Left lung (tissue), 10 donors: Measurements from ENCODE around the gene CCBE1. TPM values are rescaled to one million over a fixed set of nuclear protein-coding genes. Genes with fewer than 3 reads are reported as not detected.
A peak's percentile ranks its signal among the peaks of the same experiment; 100 is the strongest.

ENCODE experiments used
- ATAC-seq: fragments of 200-7000 bp; cut with Tn5 transposase; one replicate; pipeline ENCODE4 v1.9.1; 2020; ENCODE audit warnings: moderate library complexity
- DNase-seq, 4 donors: peaks; one replicate each; pipeline ENCODE4 v3.0.0-alpha.2; 2013 to 2020
- H3K27ac ChIP-seq, 2 donors: fragments of 200-600 bp; sonication (generic) in 1 of 2; one replicate each; pipeline versions ENCODE4 v1.5.0 to v1.8.0; 2020 to 2021
- H3K27me3 ChIP-seq, 2 donors: fragments of 200-600 bp; sonication (generic) in 1 of 2; one replicate each; pipeline versions ENCODE4 v1.5.0 to v1.8.0; 2020 to 2021
- H3K36me3 ChIP-seq, 2 donors: fragments of 200-600 bp; sonication (generic) in 1 of 2; one replicate each; pipeline versions ENCODE4 v1.5.0 to v1.8.0; 2020 to 2021
- H3K4me1 ChIP-seq, 2 donors: fragments of 200-600 bp; one replicate each; pipeline ENCODE4 v1.8.0; 2021
- H3K4me3 ChIP-seq, 2 donors: fragments of 200-600 bp; sonication (generic) in 1 of 2; one replicate each; pipeline versions ENCODE4 v1.5.0 to v1.8.0; 2020 to 2021; ENCODE audit warnings: mild to moderate bottlenecking in 1 of 2
- H3K9me3 ChIP-seq, 2 donors: fragments of 200-600 bp; sonication (generic) in 1 of 2; one replicate each; pipeline versions ENCODE4 v1.5.0 to v1.8.0; 2020 to 2021
- CTCF ChIP-seq, 2 donors: fragments of 200-600 bp; sonication (generic) in 1 of 2; IDR thresholded peaks; one replicate each; pipeline versions ENCODE4 v1.5.0 to v1.8.0; 2021; ENCODE audit warnings: antibody characterized with exemption in 2 of 2
- intact Hi-C, 2 donors: fragments of 100-400 bp; cut with DNase I; formaldehyde crosslinking; loops; one replicate each; pipeline versions ENCODE4 v1.11.2 to v1.14.2; 2022
- polyA plus RNA-seq, 6 donors: library from polyadenylated mRNA; unstranded; fragments of 120-200 nt; gene quantifications; one replicate each; pipeline ENCODE4 v1.2.1, GENCODE V29; 2013; ENCODE audit not compliant: insufficient read length in 6 of 6
- total RNA-seq, 2 donors: library from RNA; stranded (reverse); fragmentation: NEBNext Ultra II Directional; extraction: Animal tissue kit (Norgen Biotek cat#: 25700); gene quantifications; one replicate each; pipeline ENCODE4 v1.2.1, GENCODE V29; 2021
- donor health status: DM: no; HTN: yes; CAD: no.
- donor health status: DM: no; HTN: no; CAD: no.

Gene CCBE1
- total and polyA plus RNA-seq, 8 donors: 16.0 to 96.5 (median 84.1) TPM

- H3K27ac ChIP-seq: peak overlapping the region in 1 of 2 donors; percentile 36
- TF ChIP-seq CTCF (IDR thresholded peaks at IDR 0.05): no peak
- no peak overlapping the region for H3K4me3 ChIP-seq
- ATAC-seq (peak; percentile 15), DNase-seq (no peak)
- H3K36me3 ChIP-seq: no peaks in the 10 kb centered on the region
- H3K27me3 ChIP-seq: no peaks in the 10 kb centered on the region
- no peaks in the 10 kb centered on the region for H3K9me3 ChIP-seq
- no peaks in the 10 kb centered on the region for H3K4me1 ChIP-seq
- intact Hi-C loops: no loop called here
Observed at GRCh38 chr18:59646228-59646962, 50.8 kb downstream of the CCBE1 start.

- H3K4me3 ChIP-seq: no peak overlapping the region
- ATAC-seq: no peak
- TF ChIP-seq CTCF (IDR thresholded peaks at IDR 0.05): no peak
- no peak overlapping the region for H3K27ac ChIP-seq
- H3K4me1 ChIP-seq: no peaks in the 10 kb centered on the region
- H3K9me3 ChIP-seq: no peaks in the 10 kb centered on the region
- DNase-seq: no peak
- no peaks in the 10 kb centered on the region for H3K27me3 ChIP-seq
- H3K36me3 ChIP-seq: no peaks in the 10 kb centered on the region
- intact Hi-C loops: no loop called here
Observed at GRCh38 chr18:59643740-59644139, 53.5 kb downstream of the CCBE1 start.

GRCh38 chr18:59640721-59641120 is 56.5 kb downstream of the CCBE1 start:
- no peak for TF ChIP-seq CTCF (IDR thresholded peaks at IDR 0.05)
- no peaks in the 10 kb centered on the region for H3K36me3 ChIP-seq
- no peaks in the 10 kb centered on the region for H3K27me3 ChIP-seq
- intact Hi-C loops: no loop called here
- H3K4me3 ChIP-seq: no peak overlapping the region
- DNase-seq (no peak), ATAC-seq (no peak)
- no peaks in the 10 kb centered on the region for H3K9me3 ChIP-seq
- no peak overlapping the region for H3K27ac ChIP-seq
- H3K4me1 ChIP-seq: no peaks in the 10 kb centered on the region

GRCh38 chr18:59639821-59640220 is 57.4 kb downstream of the CCBE1 start:
- ATAC-seq (no peak), DNase-seq (no peak)
- no peaks in the 10 kb centered on the region for H3K27me3 ChIP-seq
- no peak overlapping the region for H3K27ac ChIP-seq
- intact Hi-C loops: no loop called here
- no peaks in the 10 kb centered on the region for H3K9me3 ChIP-seq
- H3K4me1 ChIP-seq: no peaks in the 10 kb centered on the region
- no peaks in the 10 kb centered on the region for H3K36me3 ChIP-seq
- H3K4me3 ChIP-seq: no peak overlapping the region
- no peak for TF ChIP-seq CTCF (IDR thresholded peaks at IDR 0.05)

DNA sequence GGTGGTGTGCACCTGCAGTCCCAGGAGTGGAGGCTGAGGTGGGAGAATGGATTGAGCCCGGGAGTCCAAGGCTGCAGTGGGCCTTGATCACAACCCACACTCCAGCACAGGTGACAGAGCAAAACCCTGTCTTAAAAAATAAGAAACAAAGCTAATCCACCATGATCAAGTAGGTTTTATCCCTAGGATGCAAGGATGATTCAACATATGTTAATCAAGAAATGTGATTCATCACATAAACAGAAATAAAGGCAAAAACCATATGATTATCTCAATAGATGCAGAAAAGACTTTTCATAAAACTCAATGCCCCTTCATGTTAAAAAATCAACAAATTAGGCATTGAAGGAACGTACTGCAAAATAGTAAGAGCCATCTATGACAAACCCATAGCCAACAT is 58.1 kb downstream of the CCBE1 start:
- ATAC-seq: no peak
- Histone ChIP-seq H3K27ac (no peak overlapping the region), H3K27me3 (no peaks in the 10 kb centered on the region), H3K4me3 (no peak overlapping the region), H3K9me3 (no peaks in the 10 kb centered on the region), H3K36me3 (no peaks in the 10 kb centered on the region), H3K4me1 (no peaks in the 10 kb centered on the region)
- no peak for DNase-seq
- no peak for TF ChIP-seq CTCF (IDR thresholded peaks at IDR 0.05)
- intact Hi-C loops: no loop called here
